SK-N-SH (cell line): Measurements from ENCODE around the gene AIRE. TPM values are rescaled to one million over a fixed set of nuclear protein-coding genes. Genes with fewer than 3 reads are reported as not detected.

Experiments used
- CTCF ChIA-PET: fragments of 300-600, 350-600 bp; formaldehyde crosslinking; extraction: SDS; loops from one replicate; lab custom pipeline; 2021; lab: Yijun Ruan, JAX
- POLR2A ChIA-PET: fragments of 350-600 bp; sonication (Branson Sonifier 250); formaldehyde crosslinking; extraction: SDS; loops from one replicate; lab custom pipeline; 2020; ENCODE audit warnings: antibody characterized with exemption, inconsistent platforms; lab: Yijun Ruan, JAX
- DNase-seq: peaks from one replicate; pipeline ENCODE4 v3.0.0; 2012
- H2AFZ ChIP-seq: fragments of 200-600 bp; sonication (generic); 2 replicates; pipeline ENCODE4 v1.8.1; 2016; ENCODE audit warnings: antibody characterized with exemption, mild to moderate bottlenecking, low read depth
- H3F3A ChIP-seq: fragments of 200-600 bp; sonication (generic); replicated peaks from 2 replicates; pipeline ENCODE3; 2016; ENCODE audit warnings: antibody characterized with exemption, mild to moderate bottlenecking; ENCODE audit not compliant: insufficient read depth
- H3K27ac ChIP-seq, 2 experiments: fragments of 200-500 bp in 1 of 2; fragments of 200-600 bp in 1 of 2; sonication (Bioruptor generic) in 1 of 2; sonication (generic), shearing (Covaris generic) in 1 of 2; 2 replicates each; pipeline versions ENCODE4 v1.5.1 to v1.6.1; 2014 to 2016; ENCODE audit warnings: low read depth in 2 of 2, inconsistent platforms in 1 of 2, low read length in 1 of 2, mild to moderate bottlenecking in 1 of 2, mixed read lengths in 1 of 2
- H3K27me3 ChIP-seq: fragments of 200-600 bp; sonication (generic), shearing (Covaris generic); 2 replicates; pipeline ENCODE4 v1.6.1; 2016; ENCODE audit warnings: mixed run types; ENCODE audit not compliant: insufficient read depth
- H3K36me3 ChIP-seq, 2 experiments: fragments of 200-500 bp in 1 of 2; fragments of 200-600 bp in 1 of 2; sonication (Bioruptor generic) in 1 of 2; sonication (generic) in 1 of 2; replicated peaks in 1 of 2; 2 replicates each; pipeline versions ENCODE3 to v1.5.1; 2014 to 2016; ENCODE audit warnings: low read length in 1 of 2, mild to moderate bottlenecking in 1 of 2; ENCODE audit not compliant: insufficient read depth in 2 of 2, control insufficient read depth in 1 of 2
- H3K4me1 ChIP-seq, 2 experiments: fragments of 200-500 bp in 1 of 2; fragments of 200-600 bp in 1 of 2; sonication (Bioruptor generic) in 1 of 2; sonication (generic), shearing (Covaris generic) in 1 of 2; 2 replicates each; pipeline versions ENCODE4 v1.5.1 to v1.6.1; 2014 to 2016; ENCODE audit warnings: low read depth in 1 of 2, low read length in 1 of 2, mixed run types in 1 of 2; ENCODE audit not compliant: insufficient read depth in 2 of 2, control insufficient read depth in 1 of 2
- H3K4me2 ChIP-seq: fragments of 200-600 bp; sonication (generic), shearing (Covaris generic); 2 replicates; pipeline ENCODE4 v1.6.1; 2017; ENCODE audit warnings: mixed run types
- H3K4me3 ChIP-seq, 2 experiments: fragments of 200-500 bp in 1 of 2; fragments of 200-600 bp in 1 of 2; sonication (Bioruptor generic) in 1 of 2; sonication (generic), shearing (Covaris generic) in 1 of 2; 2 replicates each; pipeline versions ENCODE4 v1.5.1 to v1.8.1; 2014 to 2016; ENCODE audit warnings: low read depth in 2 of 2, inconsistent platforms in 1 of 2, low read length in 1 of 2, mild to moderate bottlenecking in 1 of 2, mixed read lengths in 1 of 2, moderate library complexity in 1 of 2
- H3K79me2 ChIP-seq: fragments of 200-600 bp; sonication (generic); 2 replicates; pipeline ENCODE4 v1.8.1; 2017; ENCODE audit warnings: mild to moderate bottlenecking; ENCODE audit not compliant: insufficient read depth
- H3K9ac ChIP-seq: fragments of 200-600 bp; sonication (generic); 2 replicates; pipeline ENCODE4 v1.6.1; 2017; ENCODE audit warnings: mixed run types
- H3K9me2 ChIP-seq: fragments of 200-600 bp; sonication (generic); 2 replicates; pipeline ENCODE4 v1.6.1; 2017; ENCODE audit warnings: mixed run types
- H3K9me3 ChIP-seq: fragments of 200-600 bp; sonication (generic); 2 replicates; pipeline ENCODE4 v1.6.1; 2017; ENCODE audit warnings: mixed run types, mild to moderate bottlenecking, moderate library complexity
- H4K20me1 ChIP-seq: fragments of 200-600 bp; sonication (generic); 2 replicates; pipeline ENCODE4 v1.6.1; 2017; ENCODE audit warnings: mild to moderate bottlenecking, mixed run types; ENCODE audit not compliant: insufficient read depth
- CHD2 ChIP-seq: fragments of 150-350 bp; IDR thresholded peaks from 2 replicates; pipeline ENCODE4 v1.6.1; 2018; ENCODE audit warnings: low read length; ENCODE audit not compliant: partially characterized antibody
- CTCF ChIP-seq: fragments of 200-600 bp; sonication (generic); IDR thresholded peaks from 2 replicates; pipeline ENCODE4 v1.6.1; 2017; ENCODE audit warnings: antibody characterized with exemption, mild to moderate bottlenecking, moderate library complexity
- ELF1 ChIP-seq: IDR thresholded peaks from 2 replicates; pipeline ENCODE4 v1.4.0; 2012
- FOXM1 ChIP-seq: IDR thresholded peaks from 2 replicates; pipeline ENCODE4 v1.4.0; 2012; ENCODE audit warnings: low read depth, mild to moderate bottlenecking
- GABPA ChIP-seq: IDR thresholded peaks from 2 replicates; pipeline ENCODE4 v1.4.0; 2012; ENCODE audit warnings: low read depth, mild to moderate bottlenecking
- GATA2 ChIP-seq: sonication (generic); formaldehyde crosslinking; IDR thresholded peaks from 2 replicates; pipeline ENCODE4 v1.5.0; 2020; ENCODE audit warnings: mild to moderate bottlenecking, missing genetic modification reagents
- IRF3 ChIP-seq: fragments of 150-350 bp; IDR thresholded peaks from 2 replicates; pipeline ENCODE4 v1.6.1; 2016; ENCODE audit warnings: mild to moderate bottlenecking, low read depth, low read length
- JUND ChIP-seq: IDR thresholded peaks from 2 replicates; pipeline ENCODE4 v1.4.0; 2012
- MEF2A ChIP-seq: IDR thresholded peaks from 2 replicates; pipeline ENCODE4 v1.4.0; 2012; ENCODE audit warnings: low read depth, borderline replicate concordance
- MXI1 ChIP-seq: IDR thresholded peaks from 2 replicates; pipeline ENCODE4 v1.6.1; 2012; ENCODE audit warnings: mild to moderate bottlenecking, low read depth, low read length, improper control_type of control experiment
- POLR2AphosphoS5 ChIP-seq: IDR thresholded peaks from 2 replicates; pipeline ENCODE4 v1.6.1; 2012; ENCODE audit warnings: low read depth, low read length
- RCOR1 ChIP-seq: fragments of 150-350 bp; IDR thresholded peaks from 2 replicates; pipeline ENCODE4 v1.6.1; 2017; ENCODE audit warnings: antibody characterized with exemption, low read length
- RFX5 ChIP-seq: IDR thresholded peaks from 2 replicates; pipeline ENCODE4 v1.6.1; 2012; ENCODE audit warnings: mild to moderate bottlenecking, improper control_type of control experiment, low read length
- SIN3A ChIP-seq: IDR thresholded peaks from 2 replicates; pipeline ENCODE4 v1.6.1; 2012; ENCODE audit warnings: low read depth, mild to moderate bottlenecking, low read length, moderate library complexity, borderline replicate concordance
- TAF1 ChIP-seq: IDR thresholded peaks from 2 replicates; pipeline ENCODE4 v1.6.1; 2012; ENCODE audit warnings: low read depth, mild to moderate bottlenecking, low read length, moderate library complexity, borderline replicate concordance
- TCF12 ChIP-seq: IDR thresholded peaks from 2 replicates; pipeline ENCODE4 v1.4.0; 2012
- USF2 ChIP-seq: fragments of 150-350 bp; IDR thresholded peaks from 2 replicates; pipeline ENCODE4 v1.6.1; 2017; ENCODE audit warnings: antibody characterized with exemption, low read length, low read depth, borderline replicate concordance
- YY1 ChIP-seq: IDR thresholded peaks from 2 replicates; pipeline ENCODE4 v1.4.0; 2012; ENCODE audit warnings: low read depth, mild to moderate bottlenecking
- WGBS: methylation state at CpG from one replicate; pipeline ENCODE4 v1.1.6; 2017; ENCODE audit warnings: low lambda C conversion rate; 5-methylcytosine and 5-hydroxymethylcytosine counted together
- polyA plus RNA-seq, 3 experiments: library from polyadenylated mRNA; depleted of rRNA; stranded (reverse); fragments of >200 nt; gene quantifications; 2 replicates each; pipeline ENCODE4 v1.2.3, GENCODE V29; 2012
- TF ChIP-seq, protein P1 (sequence below): IDR thresholded peaks from 2 replicates; pipeline ENCODE4 v1.4.0; 2012; ENCODE audit warnings: low read depth, borderline replicate concordance

The AIRE gene
- polyA plus RNA-seq, 1 of the 3 experiments (the other 2 are of a cell fraction): not detected

GRCh38 chr21:44286086-44286715 lies 525 bp downstream of the AIRE start:
- TF ChIP-seq CHD2: no peak
- no peak for TF ChIP-seq GABPA
- no peak for TF ChIP-seq IRF3
- no peak for TF ChIP-seq RCOR1
- no peak for TF ChIP-seq ELF1
- TF ChIP-seq SIN3A: no peak
- no peak for TF ChIP-seq FOXM1
- TF ChIP-seq USF2: no peak
- no peak for TF ChIP-seq MXI1
- TF ChIP-seq RFX5: no peak
- TF ChIP-seq POLR2AphosphoS5: no peak
- TF ChIP-seq GATA2 (CRISPR knock-in tag): no peak
- TF ChIP-seq MEF2A: no peak
- TF ChIP-seq TCF12: no peak
- TF ChIP-seq, protein P1, sequence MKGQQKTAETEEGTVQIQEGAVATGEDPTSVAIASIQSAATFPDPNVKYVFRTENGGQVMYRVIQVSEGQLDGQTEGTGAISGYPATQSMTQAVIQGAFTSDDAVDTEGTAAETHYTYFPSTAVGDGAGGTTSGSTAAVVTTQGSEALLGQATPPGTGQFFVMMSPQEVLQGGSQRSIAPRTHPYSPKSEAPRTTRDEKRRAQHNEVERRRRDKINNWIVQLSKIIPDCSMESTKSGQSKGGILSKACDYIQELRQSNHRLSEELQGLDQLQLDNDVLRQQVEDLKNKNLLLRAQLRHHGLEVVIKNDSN: no peak
- no peak for TF ChIP-seq TAF1
- TF ChIP-seq YY1: no peak
- TF ChIP-seq JUND: no peak
- no peak for TF ChIP-seq CTCF
- TF ChIP-seq, all 33 proteins: peak for 0
- Histone ChIP-seq H3K4me1 (no peaks in the 10 kb centered on the region), H4K20me1 (no peaks in the 10 kb centered on the region), H3K9ac (no peak overlapping the region), H3K9me2 (no peaks in the 10 kb centered on the region), H3F3A (no peaks in the 10 kb centered on the region), H3K4me3 (no peak overlapping the region), H3K4me2 (no peak overlapping the region; the same call in 1 of the 2 replicates), H3K9me3 (no peaks in the 10 kb centered on the region), H3K27me3 (no peaks in the 10 kb centered on the region; the same call in 1 of the 2 replicates), H3K36me3 (no peaks in the 10 kb centered on the region), H3K79me2 (no peaks in the 10 kb centered on the region), H2AFZ (no peak overlapping the region), H3K27ac (no peak overlapping the region)
- ChIA-PET CTCF (interaction anchor here (0.9 to 3.2 kb wide), 2 partner anchors 12 to 194 kb away, joined by 3 to 21 read pairs; no protein-coding TSS in a partner anchor), POLR2A (no interaction called here)
- 48% methylated on average over 14 of the region's 21 CpGs for WGBS
- no peak for DNase-seq
